Liver (tissue), 9 donors: ENCODE data around the gene GRK5. TPM values are rescaled to one million over a fixed set of nuclear protein-coding genes. Genes with fewer than 3 reads are reported as not detected.

Experiments
- DNase-seq: peaks from one replicate; pipeline ENCODE4 v3.0.0-alpha.2; 2017; ENCODE audit warnings: low spot score
- H3K27ac ChIP-seq, 2 donors: one replicate each; pipeline ENCODE4 v1.7.0; 2013; ENCODE audit warnings: inconsistent platforms in 2 of 2, low read length in 2 of 2, control low read depth in 1 of 2, low read depth in 1 of 2, mild to moderate bottlenecking in 1 of 2
- H3K27me3 ChIP-seq, 4 donors: one replicate each; pipeline versions ENCODE4 v1.6.1 to v1.7.0; 2013; ENCODE audit warnings: low read length in 3 of 4, inconsistent platforms in 1 of 4, mild to moderate bottlenecking in 1 of 4, moderate library complexity in 1 of 4; ENCODE audit not compliant: control insufficient read depth in 4 of 4, insufficient read depth in 4 of 4
- H3K36me3 ChIP-seq, 4 donors: one replicate each; pipeline versions ENCODE4 v1.6.1 to v1.7.0; 2013; ENCODE audit warnings: low read length in 3 of 4, mild to moderate bottlenecking in 3 of 4, low read depth in 1 of 4, moderate library complexity in 1 of 4; ENCODE audit not compliant: control insufficient read depth in 4 of 4, insufficient read depth in 3 of 4
- H3K4me1 ChIP-seq, 4 donors: one replicate each; pipeline versions ENCODE4 v1.6.1 to v1.7.0; 2013; ENCODE audit warnings: low read length in 3 of 4, mild to moderate bottlenecking in 3 of 4, moderate library complexity in 1 of 4; ENCODE audit not compliant: control insufficient read depth in 4 of 4, insufficient read depth in 4 of 4
- H3K4me3 ChIP-seq, 3 donors: one replicate each; pipeline versions ENCODE4 v1.6.1 to v1.7.0; 2013; ENCODE audit warnings: low read length in 3 of 3, control low read depth in 1 of 3, low read depth in 1 of 3, mild to moderate bottlenecking in 1 of 3
- H3K9ac ChIP-seq, 2 donors: one replicate each; pipeline ENCODE4 v1.7.0; 2013; ENCODE audit warnings: low read length in 2 of 2, mild to moderate bottlenecking in 2 of 2, moderate library complexity in 2 of 2, control low read depth in 1 of 2, low read depth in 1 of 2
- H3K9me3 ChIP-seq, 4 donors: one replicate each; pipeline versions ENCODE4 v1.6.1 to v1.7.0; 2013; ENCODE audit warnings: low read length in 3 of 4; ENCODE audit not compliant: control insufficient read depth in 4 of 4
- EGR1 ChIP-seq, 2 donors: IDR thresholded peaks; 2 replicates each; pipeline ENCODE4 v1.6.1; 2016 to 2018; ENCODE audit warnings: antibody characterized with exemption in 2 of 2, low read depth in 2 of 2
- FOXA1 ChIP-seq: IDR thresholded peaks from 2 replicates; pipeline ENCODE4 v1.6.1; 2016; ENCODE audit warnings: antibody characterized with exemption
- FOXA2 ChIP-seq: IDR thresholded peaks from 2 replicates; pipeline ENCODE4 v1.6.1; 2016; ENCODE audit warnings: antibody characterized with exemption
- GABPA ChIP-seq, 2 donors: IDR thresholded peaks in 1 of 2; conservative IDR thresholded peaks in 1 of 2; 2 replicates each; pipeline ENCODE4 v1.6.1; 2016; ENCODE audit warnings: antibody characterized with exemption in 2 of 2, mild to moderate bottlenecking in 1 of 2, moderate library complexity in 1 of 2
- HNF4A ChIP-seq, 2 donors: conservative IDR thresholded peaks; 2 replicates each; pipeline ENCODE4 v1.6.1; 2016; ENCODE audit warnings: antibody characterized with exemption in 2 of 2, mild to moderate bottlenecking in 2 of 2
- JUND ChIP-seq, 2 donors: IDR thresholded peaks; 2 replicates each; pipeline ENCODE4 v1.6.1; 2016; ENCODE audit warnings: antibody characterized with exemption in 2 of 2
- NR2F2 ChIP-seq: IDR thresholded peaks from 2 replicates; pipeline ENCODE4 v1.6.1; 2016; ENCODE audit warnings: antibody characterized with exemption
- RAD21 ChIP-seq, 2 donors: IDR thresholded peaks; 2 replicates each; pipeline ENCODE4 v1.6.1; 2016; ENCODE audit warnings: antibody characterized with exemption in 2 of 2, mild to moderate bottlenecking in 2 of 2
- SP1 ChIP-seq: IDR thresholded peaks from 2 replicates; pipeline ENCODE4 v1.6.1; 2018; ENCODE audit warnings: antibody characterized with exemption, mild to moderate bottlenecking
- TAF1 ChIP-seq: conservative IDR thresholded peaks from 2 replicates; pipeline ENCODE4 v1.6.1; 2016; ENCODE audit warnings: antibody characterized with exemption, mild to moderate bottlenecking
- ZBTB33 ChIP-seq: IDR thresholded peaks from 2 replicates; pipeline ENCODE4 v1.6.1; 2016; ENCODE audit warnings: antibody characterized with exemption
- WGBS: extraction: QIAGEN DNeasy Blood & Tissue Kit; methylation state at CpG from one replicate; pipeline ENCODE4 v1.1.7; 2013; 5-methylcytosine and 5-hydroxymethylcytosine counted together
- polyA plus RNA-seq, 2 donors: library from polyadenylated mRNA; stranded (reverse) in 1 of 2; unstranded in 1 of 2; fragments of 200-250 nt in 1 of 2; fragments of >200 nt in 1 of 2; fragmentation: Nextera tagmentation in 1 of 2; extraction: Ambion mirVana in 1 of 2; gene quantifications; one replicate each; pipeline versions ENCODE4 v1.2.1 to v1.2.3, GENCODE V29; 2013 to 2015
- total RNA-seq, 2 donors: library from RNA; depleted of rRNA; stranded (reverse); fragments of >200 nt; gene quantifications; one replicate each; pipeline ENCODE4 v1.2.3, GENCODE V29; 2014
- TF ChIP-seq, protein P1 (sequence below): fragments of 150-350 bp; IDR thresholded peaks from 2 replicates; pipeline ENCODE4 v1.5.1; 2017; ENCODE audit warnings: improper control_type of control experiment, low read depth, low read length; ENCODE audit not compliant: missing input control
- TF ChIP-seq, protein P2 (sequence below): IDR thresholded peaks from 2 replicates; pipeline ENCODE4 v1.6.1; 2016; ENCODE audit warnings: antibody characterized with exemption, mild to moderate bottlenecking
- donor health status: healthy.
- donor health status: healthy.
- donor health status: healthy.
- donor health status: healthy.
- donor health status: healthy.

Gene GRK5
- total and polyA plus RNA-seq, 4 donors: 2.1 to 6.6 (median 5.1) TPM

- TF ChIP-seq, protein P1, sequence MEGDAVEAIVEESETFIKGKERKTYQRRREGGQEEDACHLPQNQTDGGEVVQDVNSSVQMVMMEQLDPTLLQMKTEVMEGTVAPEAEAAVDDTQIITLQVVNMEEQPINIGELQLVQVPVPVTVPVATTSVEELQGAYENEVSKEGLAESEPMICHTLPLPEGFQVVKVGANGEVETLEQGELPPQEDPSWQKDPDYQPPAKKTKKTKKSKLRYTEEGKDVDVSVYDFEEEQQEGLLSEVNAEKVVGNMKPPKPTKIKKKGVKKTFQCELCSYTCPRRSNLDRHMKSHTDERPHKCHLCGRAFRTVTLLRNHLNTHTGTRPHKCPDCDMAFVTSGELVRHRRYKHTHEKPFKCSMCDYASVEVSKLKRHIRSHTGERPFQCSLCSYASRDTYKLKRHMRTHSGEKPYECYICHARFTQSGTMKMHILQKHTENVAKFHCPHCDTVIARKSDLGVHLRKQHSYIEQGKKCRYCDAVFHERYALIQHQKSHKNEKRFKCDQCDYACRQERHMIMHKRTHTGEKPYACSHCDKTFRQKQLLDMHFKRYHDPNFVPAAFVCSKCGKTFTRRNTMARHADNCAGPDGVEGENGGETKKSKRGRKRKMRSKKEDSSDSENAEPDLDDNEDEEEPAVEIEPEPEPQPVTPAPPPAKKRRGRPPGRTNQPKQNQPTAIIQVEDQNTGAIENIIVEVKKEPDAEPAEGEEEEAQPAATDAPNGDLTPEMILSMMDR: no peak
- TF ChIP-seq RAD21 (IDR thresholded peaks at IDR 0.05): no peak
- no peak for TF ChIP-seq SP1
- no peak for TF ChIP-seq FOXA1
- TF ChIP-seq EGR1 (IDR thresholded peaks at IDR 0.05; ENCODE audit: low read depth in 2 of 2): no peak
- Histone ChIP-seq H3K9ac (no peak overlapping the region), H3K4me3 (no peak overlapping the region), H3K4me1 (no peaks in the 10 kb centered on the region), H3K27ac (no peak overlapping the region), H3K9me3 (no peaks in the 10 kb centered on the region), H3K36me3 (peaks cover 0 to 2% (median 0%) of the 10 kb centered on the region in 4 donors), H3K27me3 (no peaks in the 10 kb centered on the region)
- no peak for DNase-seq
- 88% methylated on average over 26 of the region's 26 CpGs for WGBS
Observed at GRCh38 chr10:119448628-119449584, 241.5 kb downstream of the GRK5 start.

DNA sequence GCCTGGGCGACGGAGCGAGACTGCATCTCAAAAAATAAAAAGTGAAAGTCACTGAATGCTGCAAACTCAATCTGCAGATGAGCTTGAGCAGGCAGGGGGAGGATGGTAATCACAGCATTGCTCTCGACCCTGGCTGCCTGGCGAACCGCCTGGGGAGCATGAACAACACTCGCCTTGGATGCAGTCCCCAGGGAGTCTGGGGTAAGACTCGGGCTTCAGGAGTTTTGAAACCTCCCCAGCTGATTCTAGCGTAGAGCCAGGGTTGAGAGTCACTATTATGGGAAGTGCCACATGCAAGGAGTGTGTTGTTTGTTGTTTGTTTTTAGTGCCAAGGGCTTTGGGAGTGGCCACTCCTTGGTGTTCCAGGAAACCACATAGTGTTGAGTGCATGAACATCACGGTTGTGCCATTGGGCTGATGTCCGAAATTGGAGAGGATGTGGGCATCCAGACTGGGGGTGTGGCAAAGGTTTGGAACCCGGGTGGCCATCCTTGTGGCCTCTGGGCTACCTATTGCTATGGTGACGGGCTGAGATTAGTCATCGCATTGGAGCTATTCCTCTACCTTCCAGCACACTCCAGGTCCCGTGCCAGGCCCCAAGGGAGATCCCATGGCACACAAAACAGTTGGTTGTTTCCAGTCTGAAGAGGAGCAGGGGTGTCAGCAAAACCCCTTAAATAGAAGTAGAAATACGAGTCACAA, 242.5 kb downstream of the GRK5 start:
- TF ChIP-seq, protein P2, sequence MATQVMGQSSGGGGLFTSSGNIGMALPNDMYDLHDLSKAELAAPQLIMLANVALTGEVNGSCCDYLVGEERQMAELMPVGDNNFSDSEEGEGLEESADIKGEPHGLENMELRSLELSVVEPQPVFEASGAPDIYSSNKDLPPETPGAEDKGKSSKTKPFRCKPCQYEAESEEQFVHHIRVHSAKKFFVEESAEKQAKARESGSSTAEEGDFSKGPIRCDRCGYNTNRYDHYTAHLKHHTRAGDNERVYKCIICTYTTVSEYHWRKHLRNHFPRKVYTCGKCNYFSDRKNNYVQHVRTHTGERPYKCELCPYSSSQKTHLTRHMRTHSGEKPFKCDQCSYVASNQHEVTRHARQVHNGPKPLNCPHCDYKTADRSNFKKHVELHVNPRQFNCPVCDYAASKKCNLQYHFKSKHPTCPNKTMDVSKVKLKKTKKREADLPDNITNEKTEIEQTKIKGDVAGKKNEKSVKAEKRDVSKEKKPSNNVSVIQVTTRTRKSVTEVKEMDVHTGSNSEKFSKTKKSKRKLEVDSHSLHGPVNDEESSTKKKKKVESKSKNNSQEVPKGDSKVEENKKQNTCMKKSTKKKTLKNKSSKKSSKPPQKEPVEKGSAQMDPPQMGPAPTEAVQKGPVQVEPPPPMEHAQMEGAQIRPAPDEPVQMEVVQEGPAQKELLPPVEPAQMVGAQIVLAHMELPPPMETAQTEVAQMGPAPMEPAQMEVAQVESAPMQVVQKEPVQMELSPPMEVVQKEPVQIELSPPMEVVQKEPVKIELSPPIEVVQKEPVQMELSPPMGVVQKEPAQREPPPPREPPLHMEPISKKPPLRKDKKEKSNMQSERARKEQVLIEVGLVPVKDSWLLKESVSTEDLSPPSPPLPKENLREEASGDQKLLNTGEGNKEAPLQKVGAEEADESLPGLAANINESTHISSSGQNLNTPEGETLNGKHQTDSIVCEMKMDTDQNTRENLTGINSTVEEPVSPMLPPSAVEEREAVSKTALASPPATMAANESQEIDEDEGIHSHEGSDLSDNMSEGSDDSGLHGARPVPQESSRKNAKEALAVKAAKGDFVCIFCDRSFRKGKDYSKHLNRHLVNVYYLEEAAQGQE: no peak
- no peak for TF ChIP-seq GABPA (IDR thresholded peaks at IDR 0.05 in 1 of 2, conservative IDR thresholded peaks at IDR 0.05 in 1 of 2)
- TF ChIP-seq, protein P1: no peak
- no peak for TF ChIP-seq FOXA2
- no peak for TF ChIP-seq SP1
- TF ChIP-seq HNF4A (conservative IDR thresholded peaks at IDR 0.05): no peak
- TF ChIP-seq ZBTB33: no peak
- TF ChIP-seq NR2F2: no peak
- TF ChIP-seq TAF1: no peak
- TF ChIP-seq EGR1 (IDR thresholded peaks at IDR 0.05; ENCODE audit: low read depth in 2 of 2): no peak
- TF ChIP-seq RAD21 (IDR thresholded peaks at IDR 0.05): no peak
- no peak for TF ChIP-seq JUND (IDR thresholded peaks at IDR 0.05)
- TF ChIP-seq FOXA1: no peak
- H3K9ac ChIP-seq: no peak overlapping the region
- H3K36me3 ChIP-seq: peaks cover 0 to 2% (median 0%) of the 10 kb centered on the region in 4 donors
- no peak overlapping the region for H3K4me3 ChIP-seq
- H3K4me1 ChIP-seq: no peaks in the 10 kb centered on the region
- no peak for DNase-seq
- H3K27ac ChIP-seq: no peak overlapping the region
- 89% methylated on average over 16 of the region's 16 CpGs for WGBS
- H3K9me3 ChIP-seq: no peaks in the 10 kb centered on the region
- H3K27me3 ChIP-seq: no peaks in the 10 kb centered on the region
